HG03196 (cell line): Measurements from ENCODE around the gene MICAL2.

Source experiments
- ATAC-seq: cut with Tn5 transposase; IDR thresholded peaks from one replicate; pipeline ENCODE4 v1.9.1; 2021; ENCODE audit not compliant: unreplicated experiment

Gene MICAL2

DNA sequence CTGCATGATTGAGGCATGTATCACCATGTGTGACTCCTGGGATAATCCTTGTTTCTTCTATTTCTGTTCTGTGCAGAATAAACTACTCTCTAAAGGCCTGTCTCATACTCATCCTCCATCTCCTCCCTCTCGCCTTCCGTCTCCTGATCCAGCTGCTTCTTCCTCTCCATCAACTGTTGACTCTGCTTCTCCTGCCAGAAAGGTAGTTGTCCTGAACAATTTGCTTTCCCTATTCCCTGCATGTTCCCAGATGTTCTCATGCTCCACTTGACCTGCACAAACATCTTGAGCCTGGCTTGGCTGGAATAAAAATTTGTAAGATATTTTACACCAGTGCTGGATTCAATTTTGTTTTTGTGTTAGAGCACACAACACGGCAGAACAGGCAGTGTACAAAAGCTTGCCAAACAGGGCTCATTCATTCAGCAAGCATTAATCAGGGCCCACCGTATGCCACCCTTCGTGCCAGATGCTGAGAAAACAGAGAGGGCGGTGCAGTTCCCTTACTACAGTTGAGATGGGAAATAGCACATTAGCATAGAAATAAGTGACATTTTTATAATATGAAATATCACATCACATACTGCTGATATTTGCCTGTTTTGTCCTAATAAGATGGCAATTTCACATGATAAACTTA lies 133.6 kb downstream of the MICAL2 start:
- ATAC-seq: no peak

DNA sequence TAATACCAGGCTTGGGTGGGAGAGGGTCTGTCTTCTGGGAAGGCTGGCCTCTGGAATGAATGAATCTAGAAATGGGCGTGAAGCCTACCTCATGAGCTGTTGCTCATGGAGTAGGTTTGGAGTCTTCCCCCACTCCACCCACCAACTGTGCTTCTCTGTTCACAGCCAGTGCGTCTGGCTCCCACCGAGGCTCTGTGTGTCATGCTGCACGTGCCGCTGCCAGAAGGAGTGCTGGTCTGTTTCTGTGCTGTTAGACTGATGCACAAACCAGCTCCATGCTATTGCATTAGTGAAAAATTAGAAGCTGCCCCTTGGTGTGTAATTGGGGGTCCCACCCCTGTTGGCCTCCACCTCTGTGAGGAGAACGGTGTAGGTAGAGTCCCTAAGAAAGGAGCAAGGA lies 134.7 kb downstream of the MICAL2 start:
- ATAC-seq: no peak

DNA sequence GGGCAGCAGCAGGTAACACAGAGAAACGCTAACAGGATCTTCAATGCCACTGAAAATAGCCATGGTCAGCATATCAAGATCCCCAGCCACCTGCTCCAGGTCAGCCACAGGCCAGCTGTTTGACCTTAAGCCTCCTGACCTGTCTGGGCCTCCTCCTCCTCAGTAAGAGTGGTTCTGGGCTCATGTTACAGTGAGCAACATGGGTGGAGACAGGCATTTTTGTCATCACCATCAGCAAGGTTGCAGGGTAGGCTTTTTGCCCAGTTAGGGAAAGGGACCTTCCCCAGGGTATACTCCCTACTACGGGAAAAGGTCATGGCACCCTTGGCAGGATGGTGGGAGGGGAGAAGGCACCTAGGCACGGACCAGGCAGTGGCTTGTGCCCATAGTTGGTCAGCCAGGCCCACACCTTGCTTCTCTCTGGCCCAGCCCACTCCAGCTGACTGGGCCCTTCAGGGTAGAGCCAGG lies 135.2 kb downstream of the MICAL2 start:
- no peak for ATAC-seq

DNA sequence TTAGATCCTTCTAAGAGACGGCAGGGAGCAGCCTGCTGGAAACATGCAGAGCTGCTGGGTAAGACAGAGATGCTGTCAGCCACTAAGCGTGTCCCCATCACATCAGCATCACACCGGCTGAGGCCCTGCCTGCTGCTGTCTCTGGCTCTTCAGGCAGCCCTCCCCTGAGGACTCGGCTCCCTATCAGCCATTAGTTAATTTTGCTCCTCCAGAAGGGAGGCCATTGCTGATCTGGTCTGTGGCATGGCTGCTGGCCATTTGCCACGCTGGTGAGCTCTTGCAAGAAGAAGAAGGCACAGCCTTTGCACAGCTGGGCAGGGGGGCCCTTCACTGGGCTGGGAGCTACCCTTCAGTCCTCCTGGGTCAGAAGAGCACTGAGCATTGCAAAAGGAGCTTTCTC lies 135.8 kb downstream of the MICAL2 start:
- no peak for ATAC-seq

GRCh38 chr11:12246989-12247388 lies 136.6 kb downstream of the MICAL2 start:
- ATAC-seq: no peak

DNA sequence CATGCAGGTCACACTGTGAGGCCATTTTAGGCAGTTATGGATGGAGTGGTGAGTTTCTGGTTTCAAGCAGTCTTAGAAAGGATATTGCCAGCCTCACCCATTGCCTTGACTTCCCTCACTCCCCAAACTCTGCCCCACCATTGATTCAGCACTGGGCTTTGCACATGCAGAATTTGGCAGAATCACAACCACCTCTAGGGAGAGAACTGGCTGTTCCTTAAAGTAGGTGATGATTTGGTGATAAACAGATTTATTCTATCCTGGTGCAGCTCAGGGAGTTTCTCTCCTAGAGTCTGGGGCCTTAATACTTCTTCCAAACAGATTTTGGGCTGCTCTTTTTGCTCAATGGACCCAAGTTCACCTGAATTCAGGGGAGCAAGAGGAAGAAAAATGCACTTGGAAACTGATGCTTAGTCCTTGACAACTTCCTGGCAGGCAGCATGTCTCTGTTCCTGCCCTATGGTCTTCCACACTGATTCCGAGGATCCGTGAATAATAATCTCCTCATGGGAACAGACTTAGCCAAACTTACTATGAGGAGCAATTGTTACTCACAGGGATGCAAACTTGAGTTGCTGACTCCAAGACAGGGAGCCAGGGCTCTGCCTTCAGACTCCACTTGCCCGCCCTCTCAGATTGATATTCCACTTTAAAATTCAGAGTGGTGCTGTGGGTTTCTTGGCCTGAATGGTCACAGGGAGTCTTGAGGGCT lies 137.3 kb downstream of the MICAL2 start:
- no peak for ATAC-seq

DNA sequence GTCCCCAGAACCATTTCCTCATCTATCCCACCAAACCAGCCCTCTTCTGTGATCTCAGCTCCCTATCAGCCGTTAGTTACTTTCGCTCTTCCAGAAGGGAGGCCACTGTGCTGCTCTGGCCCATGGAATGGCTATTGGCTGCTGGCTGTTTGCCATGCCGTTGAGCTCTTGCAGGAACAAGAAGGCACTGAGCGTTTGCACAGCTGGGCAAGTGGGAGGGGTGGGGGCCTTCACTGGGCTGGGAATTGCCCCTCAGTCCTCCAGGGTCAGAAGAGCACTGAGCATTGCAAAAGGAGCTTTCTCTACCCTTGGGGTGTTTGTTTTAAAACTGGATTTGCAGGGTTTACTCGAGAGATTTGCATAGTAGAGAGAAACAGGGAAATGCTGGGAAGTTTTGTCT lies 137.9 kb downstream of the MICAL2 start:
- ATAC-seq: no peak

DNA sequence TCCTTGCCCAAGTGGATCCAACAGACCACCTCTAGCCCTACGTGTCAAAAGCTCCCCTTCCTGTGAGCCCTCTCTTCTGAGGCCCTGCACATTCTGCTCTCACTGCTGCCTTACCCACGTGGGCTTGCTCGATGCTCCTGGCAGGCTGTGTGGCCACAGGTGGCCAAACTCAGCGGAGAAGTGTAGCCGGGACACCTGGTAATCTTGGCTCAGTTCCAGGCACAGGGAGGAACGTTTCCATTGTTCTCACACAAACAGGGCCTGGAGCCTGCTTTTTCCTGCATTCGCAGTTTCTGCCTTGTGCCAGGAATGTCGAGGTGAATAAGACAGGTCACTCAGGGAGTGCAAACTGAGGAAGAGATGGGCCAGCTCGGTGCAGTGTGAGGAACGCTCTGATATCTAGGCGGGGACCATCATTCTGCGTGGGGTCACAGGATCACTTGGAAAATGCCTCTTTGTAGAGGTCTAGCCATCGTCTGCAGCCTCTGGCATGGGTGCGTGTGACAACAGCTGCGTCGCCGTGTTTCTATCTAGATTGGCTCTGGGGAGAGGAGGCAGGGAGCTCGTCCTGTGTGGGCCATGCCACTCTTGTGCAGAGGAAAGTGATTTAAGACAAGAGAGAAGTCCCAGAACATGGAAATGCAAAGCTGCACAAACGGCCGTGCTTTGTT lies 139.3 kb downstream of the MICAL2 start:
- ATAC-seq: no peak

GRCh38 chr11:12251666-12252560 lies 141.5 kb downstream of the MICAL2 start:
- ATAC-seq: no peak

- ATAC-seq: no peak
Observed at GRCh38 chr11:12253843-12254281, 143.5 kb downstream of the MICAL2 start.

- no peak for ATAC-seq
Observed at GRCh38 chr11:12258451-12258850, 148.1 kb downstream of the MICAL2 start.

DNA sequence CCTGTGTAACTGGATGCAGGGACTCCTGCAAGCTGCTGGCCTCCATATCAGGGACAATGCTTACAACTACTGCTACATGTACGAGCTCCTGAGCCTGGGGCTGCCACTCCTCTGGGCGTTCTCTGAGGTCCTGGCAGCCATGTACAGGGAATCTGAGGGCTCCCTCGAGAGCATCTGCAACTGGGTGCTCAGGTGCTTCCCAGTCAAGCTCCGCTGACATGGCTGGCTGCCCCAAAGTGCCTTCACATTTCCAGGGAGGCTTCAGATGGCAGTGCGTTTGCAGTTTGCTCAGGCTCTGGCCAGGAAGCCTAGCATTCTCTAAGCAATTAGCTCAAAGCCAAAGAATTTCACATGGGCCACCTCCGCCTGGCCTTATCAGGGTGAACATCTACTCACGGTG lies 149.6 kb downstream of the MICAL2 start:
- ATAC-seq: no peak

GRCh38 chr11:12260731-12261521 lies 150.5 kb downstream of the MICAL2 start:
- no peak for ATAC-seq

- ATAC-seq: no peak
Observed at GRCh38 chr11:12261551-12261950, 151.2 kb downstream of the MICAL2 start.

DNA sequence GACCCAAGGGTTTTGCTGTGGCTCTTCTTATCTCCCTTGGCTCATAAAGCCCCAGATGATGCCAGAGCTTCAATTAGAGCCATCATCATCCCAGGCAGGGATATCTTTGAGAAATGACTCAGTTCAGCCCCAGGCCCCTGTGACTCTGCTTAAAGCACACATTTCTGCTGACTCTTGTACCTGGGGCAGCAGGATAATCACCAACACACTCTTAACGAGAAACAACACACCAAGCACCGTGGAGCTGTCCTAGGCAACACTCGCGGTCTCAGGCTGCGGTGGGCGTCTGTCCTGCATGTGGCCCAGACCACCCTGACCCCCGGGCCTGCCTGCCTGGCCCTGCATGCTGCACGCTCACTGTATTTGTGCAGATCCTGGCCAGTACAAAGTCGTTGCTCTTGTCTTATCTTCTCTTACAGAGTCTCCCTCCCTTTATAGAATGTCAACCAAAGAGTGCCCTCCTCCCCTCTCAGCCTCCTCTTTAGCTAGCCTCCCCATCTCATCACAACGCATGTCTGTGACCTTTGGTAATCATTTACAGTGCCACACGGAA lies 152.8 kb downstream of the MICAL2 start:
- ATAC-seq: no peak

DNA sequence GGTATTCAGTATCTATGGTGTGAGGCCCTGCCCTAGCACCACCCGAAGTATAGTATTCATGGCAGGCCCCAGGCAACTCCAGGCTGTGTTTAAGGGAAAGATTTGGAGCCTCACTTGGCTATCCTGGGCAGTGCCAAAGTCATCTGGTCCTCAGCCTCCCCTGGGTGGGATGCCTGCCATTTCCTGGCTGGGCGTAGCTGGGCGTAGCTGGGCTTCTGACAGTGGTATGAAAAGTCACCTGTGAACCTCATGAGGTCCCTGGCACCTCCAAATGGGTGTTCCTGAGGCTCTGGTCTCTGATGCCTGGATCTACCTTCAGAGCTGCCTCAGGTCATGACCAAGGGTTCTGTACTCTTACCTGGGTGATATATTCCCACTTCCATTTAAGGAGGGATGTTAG lies 154.0 kb downstream of the MICAL2 start:
- ATAC-seq: no peak

- no peak for ATAC-seq
Observed at GRCh38 chr11:12266132-12266531, 155.7 kb downstream of the MICAL2 start.

DNA sequence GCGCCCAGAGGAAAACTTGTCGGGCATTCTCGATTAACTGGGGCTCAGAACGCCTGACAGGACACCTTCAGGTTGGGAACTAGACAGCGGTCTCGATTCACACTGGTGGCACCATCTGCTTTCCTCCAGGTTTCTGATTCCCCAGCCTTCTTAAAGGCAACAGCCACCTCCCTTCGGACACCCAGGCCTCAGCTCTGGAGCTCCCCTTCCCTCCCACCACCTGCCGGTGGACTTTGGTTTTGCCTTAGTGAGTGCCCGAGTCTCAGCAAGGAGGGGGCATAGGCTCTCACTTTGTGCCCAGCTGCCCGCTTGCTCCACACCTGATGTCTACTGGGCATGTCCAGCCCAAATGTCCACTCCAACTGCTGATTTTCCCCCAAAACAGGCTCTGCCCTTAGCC lies 156.6 kb downstream of the MICAL2 start:
- no peak for ATAC-seq

DNA sequence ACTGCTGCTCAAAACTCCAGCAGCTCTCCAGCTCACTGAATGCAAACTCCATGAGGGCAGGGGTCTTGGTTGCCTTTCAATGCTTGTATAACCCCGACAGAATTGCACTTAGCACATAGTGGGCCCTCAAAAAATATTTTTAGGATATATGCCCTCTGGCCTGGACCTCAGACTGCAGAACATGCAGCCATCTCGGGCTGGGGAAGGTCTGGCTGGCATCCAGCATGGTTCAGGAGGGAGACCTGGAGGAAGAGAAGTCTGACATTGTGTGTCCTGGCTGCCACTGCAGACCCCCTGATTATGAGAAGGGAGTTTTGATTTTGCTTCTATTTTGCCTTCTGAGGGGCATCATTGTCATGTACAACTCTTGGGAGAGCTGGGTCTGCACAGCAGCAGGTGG lies 157.5 kb downstream of the MICAL2 start:
- ATAC-seq: no peak

- ATAC-seq: no peak
Observed at GRCh38 chr11:12269104-12269441, 158.7 kb downstream of the MICAL2 start.
